Measurements from ENCODE around the gene DSE. TPM values are rescaled to one million over a fixed set of nuclear protein-coding genes. Genes with fewer than 3 reads are reported as not detected.

Gene DSE
- total RNA-seq, 2 experiments from 2014 or later, result 3.7 to 3.8 TPM

GRCh38 chr6:116426551-116426950 lies 55.8 kb downstream of the DSE start:
- H3K27me3 Mint-ChIP-seq (ENCODE audit: low read depth), result no peaks in the 10 kb centered on the region
- ChIA-PET CTCF (interaction anchor here (1.5 kb wide), 1 partner anchor 37 kb away, joined by 4 read pairs; no protein-coding TSS in a partner anchor), POLR2A (no interaction called here)
- H3K4me3 Mint-ChIP-seq, result no peak overlapping the region
- DNase-seq (no peak), ATAC-seq (no peak)
- H3K36me3 Mint-ChIP-seq (ENCODE audit: low read depth), result no peaks in the 10 kb centered on the region
- H3K9me3 Mint-ChIP-seq (ENCODE audit: insufficient read depth), result no peaks in the 10 kb centered on the region
- no peaks in the 10 kb centered on the region for H3K4me1 Mint-ChIP-seq (ENCODE audit: low read depth)
- no peak overlapping the region for H3K27ac Mint-ChIP-seq

GRCh38 chr6:116429111-116429510 lies 58.4 kb downstream of the DSE start:
- Mint-ChIP-seq H3K9me3 (ENCODE audit: insufficient read depth) (no peaks in the 10 kb centered on the region), H3K27me3 (ENCODE audit: low read depth) (no peaks in the 10 kb centered on the region), H3K4me1 (ENCODE audit: low read depth) (no peaks in the 10 kb centered on the region), H3K4me3 (no peak overlapping the region), H3K27ac (no peak overlapping the region), H3K36me3 (ENCODE audit: low read depth) (no peaks in the 10 kb centered on the region)
- ChIA-PET CTCF (no interaction called here), POLR2A (no interaction called here)
- no peak for DNase-seq
- ATAC-seq, result no peak

GRCh38 chr6:116430860-116431259 lies 60.1 kb downstream of the DSE start:
- Mint-ChIP-seq H3K27ac (no peak overlapping the region), H3K9me3 (ENCODE audit: insufficient read depth) (no peaks in the 10 kb centered on the region), H3K4me3 (no peak overlapping the region), H3K36me3 (ENCODE audit: low read depth) (no peaks in the 10 kb centered on the region), H3K27me3 (ENCODE audit: low read depth) (no peaks in the 10 kb centered on the region), H3K4me1 (ENCODE audit: low read depth) (no peaks in the 10 kb centered on the region)
- ChIA-PET POLR2A (no interaction called here), CTCF (no interaction called here)
- ATAC-seq, result no peak
- no peak for DNase-seq

- ChIA-PET POLR2A (no interaction called here), CTCF (interaction anchor here (0.6 kb wide), 1 partner anchor 47 kb away, joined by 3 read pairs; no protein-coding TSS in a partner anchor)
- Mint-ChIP-seq H3K36me3 (ENCODE audit: low read depth) (no peaks in the 10 kb centered on the region), H3K27me3 (ENCODE audit: low read depth) (peaks cover 3% of the 10 kb centered on the region), H3K27ac (no peak overlapping the region), H3K9me3 (ENCODE audit: insufficient read depth) (no peaks in the 10 kb centered on the region), H3K4me1 (ENCODE audit: low read depth) (no peaks in the 10 kb centered on the region), H3K4me3 (no peak overlapping the region)
- no peak for DNase-seq
- no peak for ATAC-seq
These were observed 61.3 kb downstream of the DSE start for GRCh38 chr6:116431964-116432595.

GRCh38 chr6:116433206-116433712 lies 62.5 kb downstream of the DSE start:
- Mint-ChIP-seq H3K9me3 (ENCODE audit: insufficient read depth) (no peaks in the 10 kb centered on the region), H3K27ac (no peak overlapping the region), H3K4me3 (no peak overlapping the region), H3K4me1 (ENCODE audit: low read depth) (no peaks in the 10 kb centered on the region), H3K27me3 (ENCODE audit: low read depth) (peaks cover 6% of the 10 kb centered on the region), H3K36me3 (ENCODE audit: low read depth) (no peaks in the 10 kb centered on the region)
- POLR2A ChIA-PET, result no interaction called here
- CTCF ChIA-PET, result interaction anchor here (0.6 to 0.9 kb wide), 2 partner anchors 11 to 538 kb away, joined by 3 read pairs; no protein-coding TSS in a partner anchor
- ATAC-seq (no peak), DNase-seq (no peak)

- Mint-ChIP-seq H3K4me1 (ENCODE audit: low read depth) (no peaks in the 10 kb centered on the region), H3K27me3 (ENCODE audit: low read depth) (peaks cover 7% of the 10 kb centered on the region), H3K4me3 (no peak overlapping the region), H3K36me3 (ENCODE audit: low read depth) (no peaks in the 10 kb centered on the region), H3K27ac (no peak overlapping the region), H3K9me3 (ENCODE audit: insufficient read depth) (no peaks in the 10 kb centered on the region)
- DNase-seq (no peak), ATAC-seq (no peak)
- ChIA-PET POLR2A (no interaction called here), CTCF (interaction anchor here (0.9 kb wide), 1 partner anchor 10 kb away, joined by 3 read pairs; no protein-coding TSS in a partner anchor)
These were observed 63.4 kb downstream of the DSE start for GRCh38 chr6:116434056-116434725.

- Mint-ChIP-seq H3K4me1 (ENCODE audit: low read depth) (no peaks in the 10 kb centered on the region), H3K27ac (no peak overlapping the region), H3K4me3 (no peak overlapping the region), H3K27me3 (ENCODE audit: low read depth) (peaks cover 20% of the 10 kb centered on the region), H3K36me3 (ENCODE audit: low read depth) (no peaks in the 10 kb centered on the region), H3K9me3 (ENCODE audit: insufficient read depth) (no peaks in the 10 kb centered on the region)
- ATAC-seq, result no peak
- DNase-seq, result no peak
- CTCF ChIA-PET, result interaction anchor here (0.8 kb wide), 1 partner anchor 65 kb away, joined by 3 read pairs; no protein-coding TSS in a partner anchor
- POLR2A ChIA-PET, result no interaction called here
These were observed 65.8 kb downstream of the DSE start for GRCh38 chr6:116436586-116436985.

- DNase-seq (no peak), ATAC-seq (no peak)
- Mint-ChIP-seq H3K4me1 (ENCODE audit: low read depth) (no peaks in the 10 kb centered on the region), H3K9me3 (ENCODE audit: insufficient read depth) (no peaks in the 10 kb centered on the region), H3K27me3 (ENCODE audit: low read depth) (peaks cover 31% of the 10 kb centered on the region), H3K4me3 (no peak overlapping the region), H3K27ac (no peak overlapping the region), H3K36me3 (ENCODE audit: low read depth) (no peaks in the 10 kb centered on the region)
- POLR2A ChIA-PET, result no interaction called here
- CTCF ChIA-PET, result no interaction called here
These were observed 66.9 kb downstream of the DSE start for GRCh38 chr6:116437656-116438055.

GRCh38 chr6:116438590-116439448 lies 68.1 kb downstream of the DSE start:
- H3K27ac Mint-ChIP-seq, result no peak overlapping the region
- H3K4me3 Mint-ChIP-seq, result no peak overlapping the region
- H3K9me3 Mint-ChIP-seq (ENCODE audit: insufficient read depth), result no peaks in the 10 kb centered on the region
- CTCF ChIA-PET, result no interaction called here
- POLR2A ChIA-PET, result no interaction called here
- no peaks in the 10 kb centered on the region for H3K4me1 Mint-ChIP-seq (ENCODE audit: low read depth)
- H3K36me3 Mint-ChIP-seq (ENCODE audit: low read depth), result no peaks in the 10 kb centered on the region
- ATAC-seq (no peak), DNase-seq (no peak)
- H3K27me3 Mint-ChIP-seq (ENCODE audit: low read depth), result peaks cover 35% of the 10 kb centered on the region

- H3K36me3 Mint-ChIP-seq (ENCODE audit: low read depth), result no peaks in the 10 kb centered on the region
These were observed 68.8 kb downstream of the DSE start for GRCh38 chr6:116439522-116440051.

GRCh38 chr6:116443105-116443504 lies 72.4 kb downstream of the DSE start:
- DNase-seq (no peak), ATAC-seq (no peak)
- ChIA-PET CTCF (interaction anchor here (0.8 to 4.6 kb wide), 3 partner anchors 50 to 92 kb away, joined by 3 to 24 read pairs (median 4); no protein-coding TSS in a partner anchor), POLR2A (no interaction called here)
- Mint-ChIP-seq H3K36me3 (ENCODE audit: low read depth) (no peaks in the 10 kb centered on the region), H3K27ac (no peak overlapping the region), H3K4me3 (no peak overlapping the region), H3K27me3 (ENCODE audit: low read depth) (peaks cover 34% of the 10 kb centered on the region), H3K9me3 (ENCODE audit: insufficient read depth) (no peaks in the 10 kb centered on the region), H3K4me1 (ENCODE audit: low read depth) (peaks cover 24% of the 10 kb centered on the region)

More at GRCh38 chr6:116439522-116440051, 68.8 kb downstream of the DSE start:
- Mint-ChIP-seq H3K27me3 (ENCODE audit: low read depth) (peaks cover 35% of the 10 kb centered on the region), H3K4me3 (no peak overlapping the region), H3K9me3 (ENCODE audit: insufficient read depth) (no peaks in the 10 kb centered on the region), H3K4me1 (ENCODE audit: low read depth) (peaks cover 5% of the 10 kb centered on the region), H3K27ac (no peak overlapping the region)
- ChIA-PET POLR2A (no interaction called here), CTCF (interaction anchor here (1.0 to 1.6 kb wide), 2 partner anchors 152 to 171 kb away, joined by 3 read pairs; no protein-coding TSS in a partner anchor)
- DNase-seq (no peak), ATAC-seq (no peak)

Data from activated CD8-positive, alpha-beta T cell treated with anti-CD3 and anti-CD28 coated beads, Interleukin-2, amount 10 ng/mL, durations not matched to agents 7 days and 5 days (primary cell).